HEK293 (cell line): Measurements from ENCODE around the gene FLOT2.

Experiments
- EGR2 ChIP-seq: fragments of 450-650 bp; formaldehyde crosslinking; IDR thresholded peaks from 2 replicates; pipeline ENCODE4 v1.5.1; 2016; ENCODE audit warnings: low read depth, missing biosample characterization, missing genetic modification characterization
- HOXD13 ChIP-seq: sonication (generic); formaldehyde crosslinking; IDR thresholded peaks from 2 replicates; pipeline ENCODE4 v1.8.0; 2022; ENCODE audit warnings: missing genetic modification reagents, borderline replicate concordance
- KLF7 ChIP-seq: fragments of 450-650 bp; formaldehyde crosslinking; IDR thresholded peaks from 2 replicates; pipeline ENCODE4 v1.5.1; 2016; ENCODE audit warnings: missing biosample characterization, missing genetic modification characterization, borderline replicate concordance
- KLF8 ChIP-seq: fragments of 450-650 bp; formaldehyde crosslinking; IDR thresholded peaks from 2 replicates; pipeline ENCODE4 v1.5.1; 2016; ENCODE audit warnings: missing biosample characterization, missing genetic modification characterization
- OVOL3 ChIP-seq: fragments of 450-650 bp; formaldehyde crosslinking; IDR thresholded peaks from 2 replicates; pipeline ENCODE4 v1.5.1; 2016; ENCODE audit warnings: missing biosample characterization, missing genetic modification characterization
- SP7 ChIP-seq: fragments of 450-650 bp; formaldehyde crosslinking; IDR thresholded peaks from 2 replicates; pipeline ENCODE4 v1.5.1; 2016; ENCODE audit warnings: missing biosample characterization, missing genetic modification characterization
- YY2 ChIP-seq: fragments of 450-650 bp; formaldehyde crosslinking; IDR thresholded peaks from 2 replicates; pipeline ENCODE4 v1.5.1; 2016; ENCODE audit warnings: missing biosample characterization, missing genetic modification characterization
- ZEB2 ChIP-seq: fragments of 450-650 bp; formaldehyde crosslinking; IDR thresholded peaks from 2 replicates; pipeline ENCODE4 v1.5.1; 2016; ENCODE audit warnings: missing biosample characterization, missing genetic modification characterization
- ZNF16 ChIP-seq: fragments of 450-650 bp; formaldehyde crosslinking; IDR thresholded peaks from 2 replicates; pipeline ENCODE4 v1.5.1; 2016; ENCODE audit warnings: low read depth, missing biosample characterization, missing genetic modification characterization
- ZNF184 ChIP-seq: fragments of 450-650 bp; IDR thresholded peaks from 2 replicates; pipeline ENCODE4 v1.5.1; 2018; ENCODE audit warnings: missing biosample characterization, mild to moderate bottlenecking, missing genetic modification characterization
- ZNF202 ChIP-seq: fragments of 450-650 bp; formaldehyde crosslinking; IDR thresholded peaks from 2 replicates; pipeline ENCODE4 v1.5.1; 2016; ENCODE audit warnings: missing biosample characterization, missing genetic modification characterization, borderline replicate concordance
- ZNF211 ChIP-seq: fragments of 450-650 bp; formaldehyde crosslinking; IDR thresholded peaks from 2 replicates; pipeline ENCODE4 v1.5.1; 2016; ENCODE audit warnings: low read depth, missing biosample characterization, missing genetic modification characterization
- ZNF221 ChIP-seq: fragments of 450-650 bp; formaldehyde crosslinking; IDR thresholded peaks from 2 replicates; pipeline ENCODE4 v1.5.1; 2017; ENCODE audit warnings: missing biosample characterization, missing genetic modification characterization, borderline replicate concordance
- ZNF24 ChIP-seq: fragments of 450-650 bp; formaldehyde crosslinking; IDR thresholded peaks from 2 replicates; pipeline ENCODE4 v1.5.1; 2016; ENCODE audit warnings: missing biosample characterization, missing genetic modification characterization
- ZNF266 ChIP-seq: fragments of 450-650 bp; formaldehyde crosslinking; IDR thresholded peaks from 2 replicates; pipeline ENCODE4 v1.5.1; 2016; ENCODE audit warnings: missing biosample characterization, missing genetic modification characterization, low read depth
- ZNF302 ChIP-seq: fragments of 450-650 bp; formaldehyde crosslinking; IDR thresholded peaks from 2 replicates; pipeline ENCODE4 v1.5.1; 2016; ENCODE audit warnings: missing biosample characterization, missing genetic modification characterization, low read depth
- ZNF311 ChIP-seq: fragments of 450-650 bp; formaldehyde crosslinking; IDR thresholded peaks from 2 replicates; pipeline ENCODE4 v1.5.1; 2017; ENCODE audit warnings: missing biosample characterization, missing genetic modification characterization, borderline replicate concordance
- ZNF354C ChIP-seq: fragments of 450-650 bp; formaldehyde crosslinking; IDR thresholded peaks from 2 replicates; pipeline ENCODE4 v1.5.1; 2016; ENCODE audit warnings: missing biosample characterization, missing genetic modification characterization, low read depth, borderline replicate concordance
- ZNF391 ChIP-seq: fragments of 450-650 bp; formaldehyde crosslinking; IDR thresholded peaks from 2 replicates; pipeline ENCODE4 v1.5.1; 2016; ENCODE audit warnings: low read depth, missing biosample characterization, missing genetic modification characterization, borderline replicate concordance
- ZNF549 ChIP-seq: fragments of 450-650 bp; IDR thresholded peaks from 2 replicates; pipeline ENCODE4 v1.5.1; 2018; ENCODE audit warnings: missing biosample characterization, missing genetic modification characterization, mild to moderate bottlenecking, inconsistent platforms, moderate library complexity
- ZNF600 ChIP-seq: fragments of 450-650 bp; formaldehyde crosslinking; IDR thresholded peaks from 2 replicates; pipeline ENCODE4 v1.5.1; 2016; ENCODE audit warnings: missing biosample characterization, missing genetic modification characterization
- ZNF629 ChIP-seq: fragments of 450-650 bp; formaldehyde crosslinking; IDR thresholded peaks from 2 replicates; pipeline ENCODE4 v1.5.1; 2017; ENCODE audit warnings: missing biosample characterization, missing genetic modification characterization
- ZNF658 ChIP-seq: fragments of 450-650 bp; formaldehyde crosslinking; IDR thresholded peaks from 2 replicates; pipeline ENCODE4; 2016; ENCODE audit warnings: missing biosample characterization, missing genetic modification characterization
- ZNF791 ChIP-seq: fragments of 450-650 bp; formaldehyde crosslinking; IDR thresholded peaks from 2 replicates; pipeline ENCODE4 v1.5.1; 2016; ENCODE audit warnings: missing biosample characterization, missing genetic modification characterization
- TF ChIP-seq, protein P1 (sequence below): fragments of 450-650 bp; formaldehyde crosslinking; IDR thresholded peaks from 2 replicates; pipeline ENCODE4 v1.5.1; 2017; ENCODE audit warnings: missing biosample characterization, missing genetic modification characterization
- TF ChIP-seq, protein P2 (sequence below): fragments of 450-650 bp; formaldehyde crosslinking; IDR thresholded peaks from 2 replicates; pipeline ENCODE4 v1.5.1; 2017; ENCODE audit warnings: missing biosample characterization, mild to moderate bottlenecking, missing genetic modification characterization, moderate library complexity
- TF ChIP-seq, protein P3 (sequence below): fragments of 450-650 bp; formaldehyde crosslinking; IDR thresholded peaks from 2 replicates; pipeline ENCODE4 v1.5.1; 2016; ENCODE audit warnings: missing biosample characterization, missing genetic modification characterization
- TF ChIP-seq, protein P4 (sequence below): fragments of 450-650 bp; formaldehyde crosslinking; IDR thresholded peaks from 2 replicates; pipeline ENCODE4 v1.5.1; 2016; ENCODE audit warnings: missing biosample characterization, missing genetic modification characterization
- TF ChIP-seq, protein P5 (sequence below): fragments of 450-650 bp; formaldehyde crosslinking; IDR thresholded peaks from 2 replicates; pipeline ENCODE4 v1.5.1; 2016; ENCODE audit warnings: missing biosample characterization, missing genetic modification characterization
- TF ChIP-seq, protein P6 (sequence below): fragments of 450-650 bp; formaldehyde crosslinking; IDR thresholded peaks from 2 replicates; pipeline ENCODE4 v1.5.1; 2017; ENCODE audit warnings: missing biosample characterization, missing genetic modification characterization

The FLOT2 gene

DNA sequence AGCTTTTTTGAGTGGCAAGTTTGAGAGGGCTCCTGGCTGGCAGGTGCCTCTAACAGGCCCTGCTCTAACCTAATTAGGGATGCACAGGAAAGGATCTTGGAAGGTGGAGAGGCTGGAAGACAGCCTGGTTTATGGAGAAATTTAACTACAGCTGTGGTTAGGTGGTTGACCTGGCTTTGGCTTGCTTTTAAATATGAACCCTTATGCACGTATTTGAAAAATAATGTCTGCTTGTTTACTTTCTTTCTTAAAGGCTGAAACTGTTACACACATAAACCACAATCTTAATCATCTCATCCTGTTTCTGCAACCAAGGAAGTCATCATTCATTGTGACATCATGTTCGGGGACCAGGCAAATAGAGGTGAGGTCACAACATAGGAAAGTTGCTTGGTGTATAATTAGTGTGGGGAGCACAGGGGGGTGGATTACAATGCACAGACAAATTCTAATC lies 28.4 kb upstream of the FLOT2 start (continued):
- TF ChIP-seq, protein P1, sequence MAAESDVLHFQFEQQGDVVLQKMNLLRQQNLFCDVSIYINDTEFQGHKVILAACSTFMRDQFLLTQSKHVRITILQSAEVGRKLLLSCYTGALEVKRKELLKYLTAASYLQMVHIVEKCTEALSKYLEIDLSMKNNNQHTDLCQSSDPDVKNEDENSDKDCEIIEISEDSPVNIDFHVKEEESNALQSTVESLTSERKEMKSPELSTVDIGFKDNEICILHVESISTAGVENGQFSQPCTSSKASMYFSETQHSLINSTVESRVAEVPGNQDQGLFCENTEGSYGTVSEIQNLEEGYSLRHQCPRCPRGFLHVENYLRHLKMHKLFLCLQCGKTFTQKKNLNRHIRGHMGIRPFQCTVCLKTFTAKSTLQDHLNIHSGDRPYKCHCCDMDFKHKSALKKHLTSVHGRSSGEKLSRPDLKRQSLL (tag by site-specific recombination) = no peak
- TF ChIP-seq, protein P2, sequence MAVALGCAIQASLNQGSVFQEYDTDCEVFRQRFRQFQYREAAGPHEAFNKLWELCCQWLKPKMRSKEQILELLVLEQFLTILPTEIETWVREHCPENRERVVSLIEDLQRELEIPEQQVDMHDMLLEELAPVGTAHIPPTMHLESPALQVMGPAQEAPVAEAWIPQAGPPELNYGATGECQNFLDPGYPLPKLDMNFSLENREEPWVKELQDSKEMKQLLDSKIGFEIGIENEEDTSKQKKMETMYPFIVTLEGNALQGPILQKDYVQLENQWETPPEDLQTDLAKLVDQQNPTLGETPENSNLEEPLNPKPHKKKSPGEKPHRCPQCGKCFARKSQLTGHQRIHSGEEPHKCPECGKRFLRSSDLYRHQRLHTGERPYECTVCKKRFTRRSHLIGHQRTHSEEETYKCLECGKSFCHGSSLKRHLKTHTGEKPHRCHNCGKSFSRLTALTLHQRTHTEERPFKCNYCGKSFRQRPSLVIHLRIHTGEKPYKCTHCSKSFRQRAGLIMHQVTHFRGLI (tag by site-specific recombination) = no peak
- TF ChIP-seq, protein P3, sequence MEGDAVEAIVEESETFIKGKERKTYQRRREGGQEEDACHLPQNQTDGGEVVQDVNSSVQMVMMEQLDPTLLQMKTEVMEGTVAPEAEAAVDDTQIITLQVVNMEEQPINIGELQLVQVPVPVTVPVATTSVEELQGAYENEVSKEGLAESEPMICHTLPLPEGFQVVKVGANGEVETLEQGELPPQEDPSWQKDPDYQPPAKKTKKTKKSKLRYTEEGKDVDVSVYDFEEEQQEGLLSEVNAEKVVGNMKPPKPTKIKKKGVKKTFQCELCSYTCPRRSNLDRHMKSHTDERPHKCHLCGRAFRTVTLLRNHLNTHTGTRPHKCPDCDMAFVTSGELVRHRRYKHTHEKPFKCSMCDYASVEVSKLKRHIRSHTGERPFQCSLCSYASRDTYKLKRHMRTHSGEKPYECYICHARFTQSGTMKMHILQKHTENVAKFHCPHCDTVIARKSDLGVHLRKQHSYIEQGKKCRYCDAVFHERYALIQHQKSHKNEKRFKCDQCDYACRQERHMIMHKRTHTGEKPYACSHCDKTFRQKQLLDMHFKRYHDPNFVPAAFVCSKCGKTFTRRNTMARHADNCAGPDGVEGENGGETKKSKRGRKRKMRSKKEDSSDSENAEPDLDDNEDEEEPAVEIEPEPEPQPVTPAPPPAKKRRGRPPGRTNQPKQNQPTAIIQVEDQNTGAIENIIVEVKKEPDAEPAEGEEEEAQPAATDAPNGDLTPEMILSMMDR (tag by site-specific recombination) = no peak
- no peak for TF ChIP-seq YY2 (tag by site-specific recombination)
- TF ChIP-seq ZNF266 (tag by site-specific recombination) = no peak
- no peak for TF ChIP-seq ZNF24
- peak; percentile 100 for TF ChIP-seq SP7
- no peak for TF ChIP-seq ZNF391 (tag by site-specific recombination)
- TF ChIP-seq, protein P4, sequence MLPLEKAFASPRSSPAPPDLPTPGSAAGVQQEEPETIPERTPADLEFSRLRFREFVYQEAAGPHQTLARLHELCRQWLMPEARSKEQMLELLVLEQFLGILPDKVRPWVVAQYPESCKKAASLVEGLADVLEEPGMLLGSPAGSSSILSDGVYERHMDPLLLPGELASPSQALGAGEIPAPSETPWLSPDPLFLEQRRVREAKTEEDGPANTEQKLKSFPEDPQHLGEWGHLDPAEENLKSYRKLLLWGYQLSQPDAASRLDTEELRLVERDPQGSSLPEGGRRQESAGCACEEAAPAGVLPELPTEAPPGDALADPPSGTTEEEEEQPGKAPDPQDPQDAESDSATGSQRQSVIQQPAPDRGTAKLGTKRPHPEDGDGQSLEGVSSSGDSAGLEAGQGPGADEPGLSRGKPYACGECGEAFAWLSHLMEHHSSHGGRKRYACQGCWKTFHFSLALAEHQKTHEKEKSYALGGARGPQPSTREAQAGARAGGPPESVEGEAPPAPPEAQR = no peak
- no peak for TF ChIP-seq KLF7 (tag by site-specific recombination)
- TF ChIP-seq OVOL3 (tag by site-specific recombination) = no peak
- no peak for TF ChIP-seq ZNF791
- no peak for TF ChIP-seq ZNF184 (tag by site-specific recombination)
- no peak for TF ChIP-seq ZNF354C (tag by site-specific recombination)
- no peak for TF ChIP-seq ZNF311 (tag by site-specific recombination)
- peak; percentile 96 for TF ChIP-seq ZNF629 (tag by site-specific recombination)
- no peak for TF ChIP-seq ZNF211 (tag by site-specific recombination)
- TF ChIP-seq ZNF549 (tag by site-specific recombination) = no peak
- no peak for TF ChIP-seq ZNF600 (tag by site-specific recombination)
- no peak for TF ChIP-seq ZNF302
- TF ChIP-seq EGR2 (tag by site-specific recombination) = no peak
- no peak for TF ChIP-seq ZNF202
- no peak for TF ChIP-seq HOXD13 (CRISPR knock-in tag)
- TF ChIP-seq, protein P5, sequence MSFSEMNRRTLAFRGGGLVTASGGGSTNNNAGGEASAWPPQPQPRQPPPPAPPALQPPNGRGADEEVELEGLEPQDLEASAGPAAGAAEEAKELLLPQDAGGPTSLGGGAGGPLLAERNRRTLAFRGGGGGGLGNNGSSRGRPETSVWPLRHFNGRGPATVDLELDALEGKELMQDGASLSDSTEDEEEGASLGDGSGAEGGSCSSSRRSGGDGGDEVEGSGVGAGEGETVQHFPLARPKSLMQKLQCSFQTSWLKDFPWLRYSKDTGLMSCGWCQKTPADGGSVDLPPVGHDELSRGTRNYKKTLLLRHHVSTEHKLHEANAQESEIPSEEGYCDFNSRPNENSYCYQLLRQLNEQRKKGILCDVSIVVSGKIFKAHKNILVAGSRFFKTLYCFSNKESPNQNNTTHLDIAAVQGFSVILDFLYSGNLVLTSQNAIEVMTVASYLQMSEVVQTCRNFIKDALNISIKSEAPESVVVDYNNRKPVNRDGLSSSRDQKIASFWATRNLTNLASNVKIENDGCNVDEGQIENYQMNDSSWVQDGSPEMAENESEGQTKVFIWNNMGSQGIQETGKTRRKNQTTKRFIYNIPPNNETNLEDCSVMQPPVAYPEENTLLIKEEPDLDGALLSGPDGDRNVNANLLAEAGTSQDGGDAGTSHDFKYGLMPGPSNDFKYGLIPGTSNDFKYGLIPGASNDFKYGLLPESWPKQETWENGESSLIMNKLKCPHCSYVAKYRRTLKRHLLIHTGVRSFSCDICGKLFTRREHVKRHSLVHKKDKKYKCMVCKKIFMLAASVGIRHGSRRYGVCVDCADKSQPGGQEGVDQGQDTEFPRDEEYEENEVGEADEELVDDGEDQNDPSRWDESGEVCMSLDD = no peak
- no peak for TF ChIP-seq ZNF658
- TF ChIP-seq ZNF221 (tag by site-specific recombination) = no peak
- no peak for TF ChIP-seq KLF8 (tag by site-specific recombination)
- TF ChIP-seq ZNF16 (tag by site-specific recombination) = no peak
- TF ChIP-seq, protein P6, sequence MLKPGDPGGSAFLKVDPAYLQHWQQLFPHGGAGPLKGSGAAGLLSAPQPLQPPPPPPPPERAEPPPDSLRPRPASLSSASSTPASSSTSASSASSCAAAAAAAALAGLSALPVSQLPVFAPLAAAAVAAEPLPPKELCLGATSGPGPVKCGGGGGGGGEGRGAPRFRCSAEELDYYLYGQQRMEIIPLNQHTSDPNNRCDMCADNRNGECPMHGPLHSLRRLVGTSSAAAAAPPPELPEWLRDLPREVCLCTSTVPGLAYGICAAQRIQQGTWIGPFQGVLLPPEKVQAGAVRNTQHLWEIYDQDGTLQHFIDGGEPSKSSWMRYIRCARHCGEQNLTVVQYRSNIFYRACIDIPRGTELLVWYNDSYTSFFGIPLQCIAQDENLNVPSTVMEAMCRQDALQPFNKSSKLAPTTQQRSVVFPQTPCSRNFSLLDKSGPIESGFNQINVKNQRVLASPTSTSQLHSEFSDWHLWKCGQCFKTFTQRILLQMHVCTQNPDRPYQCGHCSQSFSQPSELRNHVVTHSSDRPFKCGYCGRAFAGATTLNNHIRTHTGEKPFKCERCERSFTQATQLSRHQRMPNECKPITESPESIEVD (tag by site-specific recombination) = no peak
- TF ChIP-seq ZEB2 (tag by site-specific recombination) = peak; percentile 44; the same call in 1 of the 2 replicates
